Fibroblast of lung (primary cell): Measurements from ENCODE around the gene CALM3. TPM values are rescaled to one million over a fixed set of nuclear protein-coding genes. Genes with fewer than 3 reads are reported as not detected.

Experiments
- DNase-seq, 2 donors: peaks; one replicate each; pipeline versions ENCODE4 v3.0.0 to v3.0.0-alpha.2; 2010; ENCODE audit warnings: low read depth in 2 of 2
- H2AFZ ChIP-seq: 2 replicates; pipeline ENCODE4 v1.5.1; 2012; ENCODE audit warnings: low read length, control low read depth, inconsistent platforms
- H3K27ac ChIP-seq: 2 replicates; pipeline ENCODE4 v1.5.1; 2011; ENCODE audit warnings: low read length, control low read depth; ENCODE audit not compliant: insufficient read depth
- H3K27me3 ChIP-seq: 2 replicates; pipeline ENCODE4 v1.5.1; 2011; ENCODE audit warnings: mild to moderate bottlenecking, low read length; ENCODE audit not compliant: control insufficient read depth, insufficient read depth
- H3K36me3 ChIP-seq: 2 replicates; pipeline ENCODE4 v1.5.1; 2011; ENCODE audit warnings: low read length; ENCODE audit not compliant: control insufficient read depth, insufficient read depth
- H3K4me1 ChIP-seq: 2 replicates; pipeline ENCODE4 v1.5.1; 2011; ENCODE audit warnings: low read length; ENCODE audit not compliant: control insufficient read depth, insufficient read depth; ENCODE audit errors: extremely low read depth
- H3K4me2 ChIP-seq: 2 replicates; pipeline ENCODE4 v1.5.1; 2011; ENCODE audit warnings: low read length, control low read depth; ENCODE audit not compliant: insufficient read depth; ENCODE audit errors: extremely low read depth
- H3K4me3 ChIP-seq, 4 experiments: fragments of 200-600 bp in 1 of 4; sonication (generic) in 1 of 4; replicated peaks in 1 of 4; 2 replicates each; pipeline ENCODE4 v1.5.1; 2011 to 2016; ENCODE audit warnings: low read length in 4 of 4, low read depth in 3 of 4, mild to moderate bottlenecking in 3 of 4, control low read depth in 2 of 4, inconsistent platforms in 1 of 4, mixed read lengths in 1 of 4; ENCODE audit not compliant: insufficient read depth in 1 of 4; ENCODE audit errors: control extremely low read depth in 1 of 4
- H3K79me2 ChIP-seq: 2 replicates; pipeline ENCODE4 v1.5.1; 2012; ENCODE audit warnings: mild to moderate bottlenecking, low read length, inconsistent platforms; ENCODE audit not compliant: control insufficient read depth, insufficient read depth
- H3K9ac ChIP-seq: 2 replicates; pipeline ENCODE4 v1.5.1; 2011; ENCODE audit warnings: mild to moderate bottlenecking, low read length, control low read depth; ENCODE audit not compliant: insufficient read depth
- H3K9me3 ChIP-seq: 2 replicates; pipeline ENCODE4 v1.5.1; 2012; ENCODE audit warnings: low read depth, low read length; ENCODE audit not compliant: control insufficient read depth, insufficient read depth
- H4K20me1 ChIP-seq: 2 replicates; pipeline ENCODE4 v1.5.1; 2011; ENCODE audit warnings: low read length; ENCODE audit not compliant: control insufficient read depth, insufficient read depth; ENCODE audit errors: extremely low read depth
- CTCF ChIP-seq, 2 donors: IDR thresholded peaks in 1 of 2; conservative IDR thresholded peaks in 1 of 2; 1 replicate in 1 of 2; 2 replicates in 1 of 2; pipeline ENCODE4 v1.5.1; 2011 to 2012; ENCODE audit warnings: low read length in 2 of 2, control low read depth in 1 of 2, inconsistent platforms in 1 of 2, low read depth in 1 of 2, mild to moderate bottlenecking in 1 of 2
- EZH2 ChIP-seq: IDR thresholded peaks from 2 replicates; pipeline ENCODE4 v1.5.1; 2012; ENCODE audit warnings: low read length, control low read depth, mild to moderate bottlenecking; ENCODE audit errors: missing control alignments
- polyA plus RNA-seq, 2 donors: library from polyadenylated mRNA; depleted of rRNA in 1 of 2; stranded (reverse) in 1 of 2; unstranded in 1 of 2; fragments of >200 nt; gene quantifications; 2 replicates each; pipeline ENCODE4 v1.2.1, GENCODE V29; 2011 to 2012; ENCODE audit warnings: missing spikeins in 1 of 2
- total RNA-seq: library from RNA; depleted of rRNA; stranded (reverse); fragments of >200 nt; gene quantifications from 2 replicates; pipeline ENCODE4 v1.2.1, GENCODE V29; 2014

CALM3 gene
- total and polyA plus RNA-seq, 2 donors (not counting 1 experiment from before 2014, with no cell fraction given), result 160 to 901 TPM

- no peak for DNase-seq
- H3K27ac ChIP-seq, result no peak overlapping the region
- no peak overlapping the region for H3K4me2 ChIP-seq
- no peaks in the 10 kb centered on the region for H3K79me2 ChIP-seq
- no peak overlapping the region for H3K4me3 ChIP-seq
- H3K9ac ChIP-seq, result no peak overlapping the region
- no peaks in the 10 kb centered on the region for H4K20me1 ChIP-seq
- peaks cover 2% of the 10 kb centered on the region for H3K4me1 ChIP-seq
- H2AFZ ChIP-seq, result no peak overlapping the region
- H3K9me3 ChIP-seq, result no peaks in the 10 kb centered on the region
- H3K27me3 ChIP-seq, result no peaks in the 10 kb centered on the region
- no peaks in the 10 kb centered on the region for H3K36me3 ChIP-seq
- no peak for TF ChIP-seq CTCF (conservative IDR thresholded peaks at IDR 0.05 in 1 of 2, IDR thresholded peaks at IDR 0.05 in 1 of 2; ENCODE audit: low read depth in 1 of 2, low read length in 2 of 2)
- TF ChIP-seq EZH2, result no peak
Observed at GRCh38 chr19:46564701-46565100, 36.4 kb upstream of the CALM3 start.

- no peak for DNase-seq
- TF ChIP-seq CTCF (conservative IDR thresholded peaks at IDR 0.05 in 1 of 2, IDR thresholded peaks at IDR 0.05 in 1 of 2; ENCODE audit: low read depth in 1 of 2, low read length in 2 of 2) (peak in 1 of 2 donors; percentile 20), EZH2 (no peak)
- Histone ChIP-seq H3K27ac (no peak overlapping the region), H3K4me1 (no peaks in the 10 kb centered on the region), H4K20me1 (no peaks in the 10 kb centered on the region), H3K4me3 (no peak overlapping the region), H2AFZ (no peak overlapping the region), H3K36me3 (no peaks in the 10 kb centered on the region), H3K27me3 (no peaks in the 10 kb centered on the region), H3K79me2 (no peaks in the 10 kb centered on the region), H3K9ac (no peak overlapping the region), H3K9me3 (no peaks in the 10 kb centered on the region), H3K4me2 (no peak overlapping the region)
Observed at GRCh38 chr19:46571495-46571894, 29.6 kb upstream of the CALM3 start.

- no peak for DNase-seq
Observed at GRCh38 chr19:46573679-46574498, 27.2 kb upstream of the CALM3 start.

More at GRCh38 chr19:46573679-46574498, 27.2 kb upstream of the CALM3 start:
- H3K79me2 ChIP-seq, result no peaks in the 10 kb centered on the region
- TF ChIP-seq CTCF (conservative IDR thresholded peaks at IDR 0.05 in 1 of 2, IDR thresholded peaks at IDR 0.05 in 1 of 2; ENCODE audit: low read depth in 1 of 2, low read length in 2 of 2) (no peak), EZH2 (no peak)
- no peak overlapping the region for H3K9ac ChIP-seq
- no peak overlapping the region for H3K27ac ChIP-seq
- H4K20me1 ChIP-seq, result no peaks in the 10 kb centered on the region
- no peaks in the 10 kb centered on the region for H3K27me3 ChIP-seq
- no peak overlapping the region for H2AFZ ChIP-seq
- no peak overlapping the region for H3K4me2 ChIP-seq
- no peaks in the 10 kb centered on the region for H3K4me1 ChIP-seq
- no peaks in the 10 kb centered on the region for H3K9me3 ChIP-seq
- H3K4me3 ChIP-seq, result no peak overlapping the region
- no peaks in the 10 kb centered on the region for H3K36me3 ChIP-seq
